ENCODE data around the gene ALG3. TPM values are rescaled to one million over a fixed set of nuclear protein-coding genes. Genes with fewer than 3 reads are reported as not detected.

The ALG3 gene
- total and polyA plus RNA-seq, 9 of the 15 experiments (the other 6 are each of a cell fraction or from before 2014, with no cell fraction given), result 37.5 to 107 (median 80.1) TPM

DNA sequence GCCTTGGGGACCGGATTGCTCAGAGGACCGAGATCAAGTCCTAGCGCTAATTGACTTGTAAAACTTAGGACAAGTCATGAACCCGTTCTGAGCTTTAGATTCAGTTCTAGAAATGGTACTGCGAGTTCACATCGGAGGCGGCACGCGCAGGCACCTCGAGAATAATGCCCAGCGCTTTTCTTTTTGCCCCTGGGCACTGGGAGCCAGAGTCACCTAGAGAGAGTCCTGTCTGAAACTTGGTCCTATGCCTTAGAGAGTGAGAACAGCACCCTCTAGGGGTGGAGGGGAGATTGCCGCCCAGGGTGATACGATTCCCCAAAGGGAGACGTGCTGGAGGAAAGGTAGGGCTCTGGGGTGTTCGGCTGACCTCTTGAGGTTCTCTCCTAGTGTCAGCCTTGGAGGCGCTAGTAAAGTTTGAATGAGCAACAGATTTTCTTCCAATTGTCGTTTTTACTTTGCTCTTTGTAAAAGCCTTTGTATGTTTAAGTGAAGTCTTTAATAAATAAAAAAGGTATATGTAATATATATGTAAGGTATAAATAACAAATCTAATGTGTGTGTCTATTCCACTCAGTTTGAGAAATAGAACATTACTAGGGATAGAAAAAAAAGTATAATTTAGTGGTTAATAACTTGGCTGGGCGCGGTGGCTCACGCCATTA lies 1.5 kb upstream of the ALG3 start (continued):
- no peak for TF ChIP-seq RBM17 (IDR thresholded peaks at IDR 0.05; ENCODE audit: borderline replicate concordance, low read depth, low read length)
- no peak for TF ChIP-seq ZBTB49 (CRISPR knock-in tag; IDR thresholded peaks at IDR 0.05; ENCODE audit: borderline replicate concordance)
- TF ChIP-seq ZNF280B (CRISPR knock-in tag; IDR thresholded peaks at IDR 0.05), result no peak
- TF ChIP-seq HES1 (IDR thresholded peaks at IDR 0.05; ENCODE audit: low read depth), result no peak
- no peak for TF ChIP-seq ZKSCAN3 (CRISPR knock-in tag; IDR thresholded peaks at IDR 0.05)
- no peak for TF ChIP-seq RFX5 (IDR thresholded peaks at IDR 0.05; ENCODE audit: low read depth, low read length)
- TF ChIP-seq HNRNPL (IDR thresholded peaks at IDR 0.05; ENCODE audit: low read depth, low read length), result no peak
- TF ChIP-seq NFE2L1 (tag; IDR thresholded peaks at IDR 0.05; ENCODE audit: borderline replicate concordance, low read depth), result no peak
- no peak for TF ChIP-seq CHD2 (IDR thresholded peaks at IDR 0.05; ENCODE audit: low read depth, low read length)
- no peak for TF ChIP-seq SMAD4 (CRISPR knock-in tag; conservative IDR thresholded peaks at IDR 0.05)
- TF ChIP-seq HOXB6 (CRISPR knock-in tag; IDR thresholded peaks at IDR 0.05; ENCODE audit: borderline replicate concordance), result no peak
- no peak for TF ChIP-seq SETDB1 (IDR thresholded peaks at IDR 0.05; ENCODE audit: low read length)
- TF ChIP-seq ZNF217 (CRISPR knock-in tag; IDR thresholded peaks at IDR 0.05), result no peak
- TF ChIP-seq, protein P1, sequence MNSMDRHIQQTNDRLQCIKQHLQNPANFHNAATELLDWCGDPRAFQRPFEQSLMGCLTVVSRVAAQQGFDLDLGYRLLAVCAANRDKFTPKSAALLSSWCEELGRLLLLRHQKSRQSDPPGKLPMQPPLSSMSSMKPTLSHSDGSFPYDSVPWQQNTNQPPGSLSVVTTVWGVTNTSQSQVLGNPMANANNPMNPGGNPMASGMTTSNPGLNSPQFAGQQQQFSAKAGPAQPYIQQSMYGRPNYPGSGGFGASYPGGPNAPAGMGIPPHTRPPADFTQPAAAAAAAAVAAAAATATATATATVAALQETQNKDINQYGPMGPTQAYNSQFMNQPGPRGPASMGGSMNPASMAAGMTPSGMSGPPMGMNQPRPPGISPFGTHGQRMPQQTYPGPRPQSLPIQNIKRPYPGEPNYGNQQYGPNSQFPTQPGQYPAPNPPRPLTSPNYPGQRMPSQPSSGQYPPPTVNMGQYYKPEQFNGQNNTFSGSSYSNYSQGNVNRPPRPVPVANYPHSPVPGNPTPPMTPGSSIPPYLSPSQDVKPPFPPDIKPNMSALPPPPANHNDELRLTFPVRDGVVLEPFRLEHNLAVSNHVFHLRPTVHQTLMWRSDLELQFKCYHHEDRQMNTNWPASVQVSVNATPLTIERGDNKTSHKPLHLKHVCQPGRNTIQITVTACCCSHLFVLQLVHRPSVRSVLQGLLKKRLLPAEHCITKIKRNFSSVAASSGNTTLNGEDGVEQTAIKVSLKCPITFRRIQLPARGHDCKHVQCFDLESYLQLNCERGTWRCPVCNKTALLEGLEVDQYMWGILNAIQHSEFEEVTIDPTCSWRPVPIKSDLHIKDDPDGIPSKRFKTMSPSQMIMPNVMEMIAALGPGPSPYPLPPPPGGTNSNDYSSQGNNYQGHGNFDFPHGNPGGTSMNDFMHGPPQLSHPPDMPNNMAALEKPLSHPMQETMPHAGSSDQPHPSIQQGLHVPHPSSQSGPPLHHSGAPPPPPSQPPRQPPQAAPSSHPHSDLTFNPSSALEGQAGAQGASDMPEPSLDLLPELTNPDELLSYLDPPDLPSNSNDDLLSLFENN (IDR thresholded peaks at IDR 0.05; ENCODE audit: low read depth in 2 of 2, low read length in 2 of 2), result no peak
- TF ChIP-seq TARDBP (IDR thresholded peaks at IDR 0.05), result no peak

All from K562 (cell line).